SU-DHL-6 (cell line): ENCODE measurements around the gene AIFM1.

ENCODE experiments used
- EZH2phosphoT487 ChIP-seq: fragments of 200-600 bp; sonication (generic), shearing (Covaris generic); conservative IDR thresholded peaks from 2 replicates; pipeline ENCODE4 v1.6.1; 2018; ENCODE audit warnings: mild to moderate bottlenecking, antibody characterized with exemption, low read length, moderate library complexity, mixed read lengths
- TF ChIP-seq, protein P1 (sequence below): fragments of 200-600 bp; sonication (generic); IDR thresholded peaks from one replicate; pipeline ENCODE4 v1.5.1; 2017; ENCODE audit warnings: antibody characterized with exemption, mild to moderate bottlenecking, low read length, moderate library complexity; ENCODE audit not compliant: insufficient read depth, poor library complexity, severe bottlenecking

GRCh38 chrX:130117166-130117565 lies 48.5 kb downstream of the AIFM1 start:
- TF ChIP-seq, protein P1, sequence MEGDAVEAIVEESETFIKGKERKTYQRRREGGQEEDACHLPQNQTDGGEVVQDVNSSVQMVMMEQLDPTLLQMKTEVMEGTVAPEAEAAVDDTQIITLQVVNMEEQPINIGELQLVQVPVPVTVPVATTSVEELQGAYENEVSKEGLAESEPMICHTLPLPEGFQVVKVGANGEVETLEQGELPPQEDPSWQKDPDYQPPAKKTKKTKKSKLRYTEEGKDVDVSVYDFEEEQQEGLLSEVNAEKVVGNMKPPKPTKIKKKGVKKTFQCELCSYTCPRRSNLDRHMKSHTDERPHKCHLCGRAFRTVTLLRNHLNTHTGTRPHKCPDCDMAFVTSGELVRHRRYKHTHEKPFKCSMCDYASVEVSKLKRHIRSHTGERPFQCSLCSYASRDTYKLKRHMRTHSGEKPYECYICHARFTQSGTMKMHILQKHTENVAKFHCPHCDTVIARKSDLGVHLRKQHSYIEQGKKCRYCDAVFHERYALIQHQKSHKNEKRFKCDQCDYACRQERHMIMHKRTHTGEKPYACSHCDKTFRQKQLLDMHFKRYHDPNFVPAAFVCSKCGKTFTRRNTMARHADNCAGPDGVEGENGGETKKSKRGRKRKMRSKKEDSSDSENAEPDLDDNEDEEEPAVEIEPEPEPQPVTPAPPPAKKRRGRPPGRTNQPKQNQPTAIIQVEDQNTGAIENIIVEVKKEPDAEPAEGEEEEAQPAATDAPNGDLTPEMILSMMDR, result no peak
- no peak for TF ChIP-seq EZH2phosphoT487
